ENCODE data around the gene PNN.
A peak's percentile ranks its signal among the peaks of the same experiment; 100 is the strongest.
"Not testable (repeated sequence)": the region's sequence is repeated elsewhere in the genome, so short reads cannot be mapped to it uniquely, and the experiment has no call there.

Gene PNN

DNA sequence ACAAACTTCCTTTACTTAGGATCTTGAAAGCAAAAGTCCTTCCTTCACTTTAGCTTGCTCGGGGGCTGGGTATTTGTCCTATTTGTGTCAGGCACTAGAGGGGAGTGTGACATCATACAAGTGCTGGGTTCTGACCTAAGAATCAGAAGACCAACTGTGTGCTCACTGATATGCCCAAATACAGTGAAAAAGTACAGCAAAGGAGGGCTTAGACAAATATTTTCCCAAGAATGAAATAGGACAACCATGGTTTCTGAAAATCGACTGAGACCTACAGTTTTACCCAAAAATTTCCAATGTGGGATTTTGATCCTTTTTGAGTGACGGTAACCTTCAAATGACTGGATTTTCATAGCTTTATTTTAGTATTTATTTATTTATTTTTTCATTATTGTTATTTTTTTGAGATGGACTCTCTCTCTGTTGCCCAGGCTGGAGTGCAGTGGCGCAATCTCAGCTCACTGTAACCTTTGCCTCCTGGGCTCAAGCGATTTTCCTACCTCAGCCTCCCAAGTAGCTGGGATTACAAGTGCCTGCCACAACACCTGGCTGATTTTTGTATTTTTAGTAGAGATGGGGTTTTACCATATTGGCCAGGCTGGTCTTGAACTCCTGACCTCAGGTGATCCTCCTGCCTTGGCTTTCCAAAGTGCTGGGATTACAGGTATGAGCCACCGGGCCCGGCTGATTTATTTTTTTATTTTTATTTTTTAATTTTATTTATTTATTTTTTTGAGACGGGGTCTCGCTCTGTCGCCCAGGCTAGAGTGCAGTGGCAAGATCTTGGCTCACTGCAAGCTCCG is 56.9 kb downstream of the PNN start:
- H3K4me3 ChIP-seq (replicated peaks; ENCODE audit: low read depth, low read length) = not testable (repeated sequence)
- DNase-seq (ENCODE audit: low read depth) = peak; percentile 79
- peak; percentile 20 for TF ChIP-seq CTCF (IDR thresholded peaks at IDR 0.05; ENCODE audit: low read length, missing control alignments)

All from fibroblast of pulmonary artery (primary cell).